ENCODE measurements around the gene DAGLB.
"Not testable (repeated sequence)": the region's sequence is repeated elsewhere in the genome, so short reads cannot be mapped to it uniquely, and the experiment has no call there.

- not testable (repeated sequence) for TF ChIP-seq YY1 (IDR thresholded peaks at IDR 0.05; ENCODE audit: insufficient read depth, insufficient read length); ZNF274 (IDR thresholded peaks at IDR 0.05; ENCODE audit: low read depth, low read length)
Observed at GRCh38 chr7:6449884-6450283, 2.1 kb upstream of the DAGLB start.
